GM18502 (cell line): ENCODE results near the gene CEP20.
"Not testable (repeated sequence)": the region's sequence is repeated elsewhere in the genome, so short reads cannot be mapped to it uniquely, and the experiment has no call there.

ENCODE experiments used
- ATAC-seq: cut with Tn5 transposase; IDR thresholded peaks from one replicate; pipeline ENCODE4 v1.9.1; 2021; ENCODE audit warnings: mild to moderate bottlenecking; ENCODE audit not compliant: unreplicated experiment, poor library complexity

CEP20 gene

DNA sequence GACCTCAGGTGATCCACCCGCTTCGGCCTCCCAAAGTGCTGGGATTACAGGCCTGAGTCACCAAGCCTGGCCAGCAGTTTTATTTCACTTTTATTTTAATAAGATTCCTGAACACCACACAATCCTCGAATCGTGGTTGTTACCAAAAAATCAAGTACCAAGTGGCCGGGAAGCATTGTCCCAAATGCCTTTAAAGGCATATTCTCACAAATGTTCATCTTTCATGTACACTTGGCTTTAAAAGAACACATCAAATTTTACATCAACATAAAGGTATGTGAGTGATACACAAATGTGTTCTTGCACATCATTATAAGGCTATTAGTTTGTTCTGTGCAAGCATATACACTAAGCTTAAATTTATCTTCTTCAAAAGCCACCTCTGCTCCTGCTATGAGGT, 23.5 kb downstream of the CEP20 start:
- no peak for ATAC-seq

DNA sequence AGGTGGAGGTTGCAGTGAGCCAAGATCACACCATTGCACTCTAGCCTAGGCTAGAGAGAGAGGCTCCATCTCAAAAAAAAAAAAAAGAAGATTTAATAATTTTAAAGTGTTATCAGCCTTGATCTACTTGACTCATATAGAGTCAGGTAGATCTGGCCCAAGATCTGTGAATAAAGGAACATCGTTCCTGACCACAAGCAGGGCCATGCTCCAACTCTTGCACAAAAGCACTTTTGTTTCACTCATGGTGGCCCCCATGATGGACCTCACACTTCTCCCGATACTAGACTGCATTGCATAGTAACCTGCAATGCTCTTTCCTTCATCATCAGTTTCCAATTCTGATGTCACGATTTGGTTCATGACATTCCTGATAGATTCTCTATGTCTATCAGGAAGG, 26.4 kb downstream of the CEP20 start:
- ATAC-seq, result no peak

DNA sequence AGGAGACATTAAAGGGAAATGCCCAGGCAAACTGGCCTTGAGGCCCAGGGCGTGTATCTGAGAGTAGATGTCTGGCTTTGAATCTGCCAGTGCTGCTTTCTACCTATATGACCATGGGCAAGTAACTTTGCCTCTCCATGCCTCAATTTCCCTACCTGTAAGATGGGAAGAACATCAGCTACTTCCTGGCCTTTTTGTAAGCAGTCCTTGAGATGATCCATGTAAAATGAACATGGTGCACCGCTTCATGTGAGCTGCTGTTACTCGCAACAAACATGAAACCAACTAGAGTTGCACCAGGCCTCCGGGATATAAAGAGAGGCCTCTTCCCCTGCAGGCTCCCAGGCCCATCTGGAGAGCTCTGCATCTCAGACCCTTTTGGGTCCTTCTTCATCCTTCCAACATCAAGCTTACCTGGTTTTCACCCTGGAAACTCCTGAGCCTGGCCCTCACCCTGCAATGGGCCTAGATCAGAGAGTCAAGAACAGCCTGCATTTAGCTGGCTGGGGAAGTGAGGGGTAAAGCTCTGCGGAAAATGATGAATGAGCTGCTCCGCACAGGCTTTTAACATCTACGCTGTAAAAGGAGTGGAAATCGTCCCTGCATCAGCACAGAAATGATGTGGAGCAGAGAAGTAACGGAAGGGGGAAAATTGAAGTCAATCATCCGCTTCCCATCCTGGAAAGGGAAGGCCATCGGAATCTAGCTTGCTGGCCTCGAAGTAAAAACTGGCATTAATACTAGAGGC, 29.3 kb downstream of the CEP20 start:
- no peak for ATAC-seq

DNA sequence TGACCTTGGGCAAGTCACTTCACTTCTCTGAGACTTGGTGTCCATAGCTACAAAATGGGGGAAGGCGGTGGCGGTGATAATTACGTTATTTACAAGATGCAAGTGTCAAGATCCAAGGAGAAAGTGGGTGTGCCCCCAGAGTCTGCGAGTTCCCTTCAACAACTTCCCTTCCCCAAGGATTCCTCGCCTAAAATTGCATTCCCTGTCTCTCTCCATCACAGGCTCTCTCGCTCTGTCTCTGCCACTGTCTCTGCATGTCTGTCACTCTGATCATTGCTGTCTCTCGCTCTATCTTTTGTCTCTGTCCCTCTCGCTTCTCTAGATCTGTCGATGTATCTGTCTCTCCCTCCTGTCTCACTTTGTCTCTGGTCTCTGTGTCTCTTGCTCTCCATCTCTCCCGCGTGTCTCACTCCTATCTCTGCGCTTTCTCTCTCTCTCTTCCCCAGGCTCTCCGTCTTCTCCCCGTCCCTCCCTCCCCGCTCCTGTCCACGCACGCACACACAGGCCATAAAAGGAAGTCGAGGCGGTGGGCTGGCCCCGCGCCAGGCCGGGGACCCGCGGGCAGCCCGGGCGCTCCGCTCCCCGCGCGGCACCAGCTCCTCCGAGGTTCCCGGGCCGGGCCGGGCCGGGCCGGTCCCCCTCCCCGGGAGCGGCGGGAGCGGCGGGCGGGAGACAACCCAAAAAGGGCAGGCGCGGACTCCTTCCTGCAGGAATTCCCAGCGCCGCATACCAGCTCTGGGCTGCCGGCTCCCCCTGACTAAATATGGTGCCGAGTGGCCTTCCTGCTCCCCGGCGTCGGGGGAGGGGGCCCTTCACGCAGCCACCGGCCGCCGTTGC, 30.5 kb downstream of the CEP20 start:
- ATAC-seq, result no peak

DNA sequence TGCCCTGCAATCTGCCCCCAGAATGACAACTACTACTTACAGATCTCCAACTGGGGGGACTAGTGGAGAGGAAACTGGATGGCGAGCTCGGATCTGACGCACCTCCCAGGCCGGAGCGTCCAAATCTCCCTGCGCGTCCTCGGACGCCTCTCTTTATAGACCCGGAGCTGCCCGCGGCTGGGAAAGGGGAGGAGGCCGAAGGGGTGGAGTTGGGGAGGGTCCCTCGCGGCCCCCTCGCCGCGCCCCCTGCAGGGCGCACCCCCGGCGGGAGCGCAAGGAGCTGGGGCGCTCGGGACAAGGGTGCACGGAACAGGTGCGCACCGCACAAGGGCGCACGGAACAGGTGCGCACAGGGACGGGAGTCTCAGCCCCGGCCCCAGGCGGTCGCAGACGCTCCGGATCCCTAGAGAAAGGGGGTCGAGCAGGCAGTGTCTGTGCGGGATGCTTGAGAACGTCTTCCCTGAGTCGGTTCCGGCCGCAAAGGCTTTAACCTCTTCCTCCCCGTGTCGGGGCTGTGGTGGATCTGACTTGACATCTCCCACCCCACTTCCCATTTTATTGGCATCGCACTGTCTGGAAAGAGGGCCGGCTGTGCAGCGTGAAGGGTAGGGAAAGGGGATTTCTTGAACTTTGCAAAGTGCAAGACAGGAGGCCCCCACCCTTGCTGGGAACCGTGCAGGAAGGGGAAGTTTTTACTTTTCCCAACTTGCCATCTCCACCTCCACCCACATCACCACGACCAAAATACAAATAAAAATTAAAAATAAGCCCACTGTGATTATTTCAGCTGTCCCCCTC, 31.3 kb downstream of the CEP20 start, which contains the start of gene MYH11:
TSS of gene MYH11 (minus strand) at position 128 of the 798 bp plus-strand sequence. CDS start 18,776 bp downstream, outside the sequence.
- ATAC-seq, result no peak

DNA sequence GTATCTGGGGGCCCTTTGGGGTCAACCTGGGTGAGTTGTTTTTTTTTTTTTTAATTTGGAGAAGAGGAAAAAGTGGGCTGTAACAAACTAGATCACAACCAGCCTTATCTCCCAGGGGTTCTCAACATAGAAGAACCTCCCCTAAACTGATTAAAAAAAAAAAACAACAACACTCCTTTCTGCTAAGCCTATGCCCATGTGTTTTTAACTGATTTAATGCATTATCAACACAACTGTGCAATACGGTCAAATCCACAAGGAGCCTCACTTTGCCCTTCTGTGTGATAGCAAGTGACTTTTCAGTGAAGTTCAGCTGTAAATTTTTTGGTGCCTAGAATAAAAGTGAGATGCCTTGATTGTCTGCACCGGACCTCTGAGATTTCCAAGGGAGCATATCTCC, 32.2 kb downstream of the CEP20 start:
- no peak for ATAC-seq

DNA sequence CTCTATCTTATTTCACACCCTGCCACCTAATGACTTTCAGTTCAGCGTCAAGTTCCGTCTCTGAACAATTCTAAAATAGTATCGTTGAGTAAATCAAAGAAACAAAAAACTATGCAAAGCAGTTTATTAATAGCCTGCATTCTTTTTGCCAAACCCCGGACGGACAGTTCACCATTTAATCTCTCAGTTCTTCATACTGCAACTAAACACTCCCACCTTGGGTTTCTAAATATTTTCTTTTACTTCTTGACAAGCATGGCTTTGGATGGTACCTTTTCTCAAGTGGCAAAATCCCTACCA, 32.7 kb downstream of the CEP20 start:
- ATAC-seq, result peak; percentile 67

DNA sequence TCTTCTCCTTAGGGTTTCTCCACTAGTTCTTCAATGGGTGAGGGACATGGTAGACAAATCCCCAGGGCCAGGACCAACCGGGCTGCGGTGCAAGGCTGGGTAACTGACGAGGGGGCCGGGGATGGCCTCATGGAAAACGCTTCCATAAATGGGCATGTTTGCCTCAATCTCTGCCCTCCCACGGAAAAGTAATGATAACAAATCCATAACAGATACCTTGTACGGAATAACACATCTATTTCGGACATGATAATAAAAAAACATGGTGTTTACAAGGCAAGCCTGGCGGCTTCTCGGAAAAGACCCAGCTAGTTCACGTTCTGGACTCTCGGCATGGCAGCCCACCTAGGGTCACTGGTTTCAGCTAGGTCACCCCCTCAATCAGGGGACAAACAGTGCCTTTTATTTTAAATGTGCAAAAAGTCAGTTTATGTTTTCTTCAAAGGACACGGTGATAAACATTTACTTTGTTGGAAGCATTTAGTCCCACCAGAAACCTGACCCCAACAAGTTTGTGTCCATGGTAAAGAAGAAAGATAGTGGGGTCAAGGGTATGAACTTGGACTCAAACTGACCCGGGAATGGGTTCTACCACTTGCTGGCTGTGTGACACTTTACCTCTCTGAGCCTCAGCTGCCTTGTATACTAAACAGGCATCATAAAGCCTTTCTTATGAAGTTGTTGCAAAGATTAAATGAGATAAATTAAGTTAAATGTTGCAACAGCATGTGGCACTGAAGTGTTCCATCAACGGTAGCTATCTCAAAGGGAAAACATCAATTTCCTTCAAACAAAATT, 33.3 kb downstream of the CEP20 start:
- peak; percentile 16 for ATAC-seq

DNA sequence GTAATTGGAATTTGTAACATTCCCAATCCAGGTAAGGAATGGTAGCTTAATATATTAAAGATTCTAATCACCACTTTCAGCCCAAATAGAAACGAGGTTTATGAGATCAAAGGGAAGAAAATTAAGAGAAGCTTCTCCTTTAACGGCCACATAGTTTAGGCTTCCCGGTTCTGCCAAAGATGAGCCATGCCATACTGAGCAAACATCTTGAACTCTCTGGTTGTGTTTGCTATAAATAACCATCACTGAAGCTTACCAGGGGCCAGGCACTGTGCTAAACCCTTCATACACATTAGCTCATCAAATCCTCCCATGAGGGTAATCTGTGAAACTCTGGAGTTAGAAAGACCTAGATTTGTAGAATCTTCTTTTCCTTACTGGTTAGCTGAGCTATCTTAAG, 34.3 kb downstream of the CEP20 start:
- no peak for ATAC-seq

DNA sequence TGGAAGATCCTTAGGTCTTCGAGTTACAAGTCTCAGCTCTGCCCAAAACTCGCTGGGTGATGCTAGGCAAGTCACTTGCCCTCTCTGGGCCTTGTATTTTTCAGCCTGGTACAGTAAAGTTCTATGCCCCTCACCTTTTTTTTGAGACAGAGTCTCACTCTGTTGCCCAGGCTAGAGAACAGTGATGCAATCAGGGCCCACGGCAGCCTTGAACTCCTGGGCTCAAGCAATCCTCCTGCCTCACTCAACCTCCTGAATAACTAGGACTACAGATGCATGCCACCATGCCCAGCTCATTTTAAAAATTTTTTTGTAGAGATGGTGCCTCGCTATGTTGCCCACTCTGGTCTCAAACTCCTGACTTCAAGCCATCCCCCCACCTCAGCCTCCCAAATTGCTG, 35.4 kb downstream of the CEP20 start:
- ATAC-seq, result no peak

DNA sequence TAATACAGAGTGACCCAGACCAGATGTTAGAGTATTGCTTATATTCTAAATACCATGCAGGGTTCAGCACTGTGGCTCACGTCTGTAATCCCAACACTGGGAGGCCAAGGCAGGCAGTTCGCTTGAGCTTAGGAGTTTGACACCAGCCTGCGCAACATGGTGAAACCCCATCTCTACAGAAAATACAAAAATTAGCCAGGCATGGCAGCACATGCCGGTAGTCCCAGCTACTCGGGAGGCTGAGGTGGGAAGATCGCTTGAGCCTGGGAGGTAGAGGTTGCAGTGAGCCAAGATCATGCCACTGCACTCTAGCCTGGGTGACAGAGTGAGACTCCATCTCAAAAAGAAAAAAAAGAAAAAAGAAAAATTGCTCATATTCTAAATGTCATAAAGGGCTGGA, 37.8 kb downstream of the CEP20 start:
- not testable (repeated sequence) for ATAC-seq

DNA sequence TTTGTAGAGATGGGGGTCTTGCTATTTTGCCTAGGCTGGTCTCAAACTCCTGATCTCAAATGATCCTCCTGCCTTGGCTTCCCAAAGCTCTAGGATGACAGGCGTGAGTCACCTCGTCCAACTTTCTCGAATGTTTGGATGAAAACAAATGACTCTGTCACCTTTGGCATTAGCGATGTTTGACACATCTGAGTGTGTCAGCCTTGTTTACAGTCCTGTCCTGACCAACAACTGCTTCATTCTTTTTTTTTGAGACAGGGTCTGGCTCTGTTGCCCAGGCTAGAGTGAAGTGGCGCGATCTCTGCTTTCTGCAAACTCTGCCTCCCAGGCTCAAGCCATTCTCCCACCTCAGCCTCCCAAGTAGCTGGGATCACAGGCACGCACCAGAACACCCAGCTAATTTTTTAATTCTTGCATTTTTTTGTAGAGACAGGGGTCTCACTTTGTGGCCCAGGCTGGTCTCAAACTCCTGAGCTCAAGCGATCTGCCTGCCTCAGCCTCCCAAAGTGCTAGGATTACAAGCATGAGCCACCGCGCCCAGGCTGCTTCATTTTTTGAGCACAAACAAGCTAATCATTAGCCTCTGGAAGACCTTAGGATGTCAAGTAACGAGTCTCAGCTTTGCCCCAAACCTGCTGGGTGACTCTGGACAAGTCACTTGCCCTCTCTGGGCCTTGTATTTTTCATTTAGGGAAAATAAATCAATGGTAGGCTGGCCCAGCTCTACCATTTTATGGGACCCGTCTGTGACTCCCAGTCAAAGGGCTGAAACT, 39.0 kb downstream of the CEP20 start:
- no peak for ATAC-seq

DNA sequence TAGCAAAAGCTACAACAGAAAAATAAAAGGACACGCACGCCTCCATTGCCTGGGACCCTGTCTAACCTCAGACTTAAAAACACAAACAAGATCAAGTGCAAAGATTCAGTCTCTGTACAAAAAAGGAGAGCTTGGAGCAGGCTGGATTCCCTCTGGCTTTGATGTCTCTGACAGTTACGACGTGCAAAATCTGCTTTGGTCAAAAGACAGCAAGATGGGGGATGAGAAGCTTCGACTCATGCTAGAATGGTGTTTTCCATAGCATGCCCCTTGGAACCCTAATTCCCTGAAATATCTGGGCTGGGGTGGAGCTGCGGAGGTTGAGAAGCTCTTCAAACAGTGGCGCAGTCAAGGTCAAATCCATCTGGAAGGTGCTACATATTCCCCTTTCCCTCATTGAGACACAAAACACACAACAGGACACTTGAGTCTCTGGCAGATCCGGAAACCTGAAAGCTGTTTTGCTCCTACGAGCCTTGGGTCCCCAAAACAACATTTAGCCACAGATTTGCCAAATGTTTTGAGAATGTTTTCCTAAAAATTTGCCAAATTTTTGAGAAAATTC, 40.7 kb downstream of the CEP20 start:
- no peak for ATAC-seq

DNA sequence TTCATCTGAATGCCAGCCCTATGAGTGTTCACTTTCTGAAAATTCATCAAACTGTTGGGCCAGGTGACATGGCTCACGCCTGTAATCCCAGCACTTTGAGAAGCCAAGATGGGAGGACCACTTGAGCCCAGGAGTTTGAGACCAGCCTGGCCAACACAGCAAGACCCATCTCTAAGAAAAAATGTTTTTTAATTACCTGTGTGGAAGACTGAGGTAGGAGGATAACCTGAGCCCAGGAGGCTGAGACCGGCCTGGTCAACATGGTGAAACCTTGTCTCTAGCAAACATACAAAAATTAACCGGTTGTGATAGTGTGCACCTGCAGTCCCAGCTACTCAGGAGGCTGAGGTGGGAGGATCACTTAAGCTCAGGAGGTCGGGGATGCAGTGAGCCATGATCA, 41.9 kb downstream of the CEP20 start:
- no peak for ATAC-seq

DNA sequence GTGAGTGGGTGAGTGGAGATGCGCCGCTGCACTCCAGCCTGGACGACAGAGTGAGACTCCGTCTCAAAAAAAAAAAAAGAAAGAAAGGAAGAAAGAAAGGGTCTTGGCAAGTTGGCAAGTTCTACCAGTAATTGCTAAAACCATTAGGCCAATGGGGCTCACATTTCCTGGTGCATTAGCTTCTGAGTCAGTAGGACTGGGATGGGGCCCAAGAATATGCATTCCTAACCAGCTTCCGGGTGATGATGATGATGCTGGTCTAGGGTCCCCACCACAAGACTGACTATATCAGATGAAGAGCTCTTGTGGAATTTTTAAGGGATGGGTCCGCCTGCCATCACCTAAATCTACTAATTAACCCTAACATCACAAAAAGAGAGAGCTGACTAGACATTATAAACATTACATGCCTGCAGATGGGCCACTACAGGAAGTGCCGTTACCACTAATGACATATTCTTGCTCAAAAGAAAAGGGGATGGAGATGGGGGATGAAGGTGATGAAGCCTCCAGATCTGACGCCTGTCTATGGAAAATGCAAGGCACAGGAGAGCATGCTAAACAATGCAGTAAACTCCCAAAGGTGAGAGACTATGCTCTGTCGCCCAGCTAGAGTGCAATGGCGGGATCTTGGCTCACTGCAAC, 44.6 kb downstream of the CEP20 start:
- no peak for ATAC-seq

DNA sequence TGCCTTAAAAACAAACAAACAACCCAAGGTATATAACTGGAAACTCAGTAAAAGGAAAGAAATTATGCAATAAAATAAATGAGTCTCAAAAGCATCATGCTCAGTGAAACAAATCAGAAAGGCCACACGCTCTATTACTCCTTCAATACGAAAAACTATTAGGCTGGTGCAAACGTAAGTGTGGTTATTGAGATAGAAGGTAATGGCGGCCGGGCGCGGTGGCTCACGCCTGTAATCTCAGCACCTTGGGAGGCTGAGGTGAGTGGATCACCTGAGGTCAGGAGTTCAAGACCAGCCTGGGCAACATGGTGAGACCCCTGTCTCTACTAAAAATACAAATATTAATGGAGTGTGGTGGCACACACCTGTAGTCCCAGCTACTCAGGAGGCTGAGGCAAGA, 49.2 kb downstream of the CEP20 start:
- not testable (repeated sequence) for ATAC-seq

DNA sequence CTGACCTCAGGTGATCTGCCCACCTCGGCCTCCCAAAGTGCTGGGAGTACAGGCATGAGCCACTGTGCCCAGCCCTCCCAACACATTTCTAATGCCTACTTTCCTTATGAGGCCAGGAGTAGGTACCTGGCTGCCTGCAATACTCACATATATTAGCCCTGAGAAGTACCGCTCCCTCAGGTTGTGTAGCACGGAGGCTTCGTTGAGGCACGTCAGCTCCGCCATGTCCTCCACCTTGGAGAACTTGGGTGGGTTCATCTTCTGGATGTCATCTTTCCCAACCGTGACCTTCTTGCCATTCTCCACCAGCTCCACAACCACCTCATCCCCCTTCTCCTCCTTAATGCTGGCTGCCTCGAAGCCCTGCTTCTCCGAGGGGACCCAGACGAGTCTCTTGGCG, 50.6 kb downstream of the CEP20 start:
- ATAC-seq, result no peak

DNA sequence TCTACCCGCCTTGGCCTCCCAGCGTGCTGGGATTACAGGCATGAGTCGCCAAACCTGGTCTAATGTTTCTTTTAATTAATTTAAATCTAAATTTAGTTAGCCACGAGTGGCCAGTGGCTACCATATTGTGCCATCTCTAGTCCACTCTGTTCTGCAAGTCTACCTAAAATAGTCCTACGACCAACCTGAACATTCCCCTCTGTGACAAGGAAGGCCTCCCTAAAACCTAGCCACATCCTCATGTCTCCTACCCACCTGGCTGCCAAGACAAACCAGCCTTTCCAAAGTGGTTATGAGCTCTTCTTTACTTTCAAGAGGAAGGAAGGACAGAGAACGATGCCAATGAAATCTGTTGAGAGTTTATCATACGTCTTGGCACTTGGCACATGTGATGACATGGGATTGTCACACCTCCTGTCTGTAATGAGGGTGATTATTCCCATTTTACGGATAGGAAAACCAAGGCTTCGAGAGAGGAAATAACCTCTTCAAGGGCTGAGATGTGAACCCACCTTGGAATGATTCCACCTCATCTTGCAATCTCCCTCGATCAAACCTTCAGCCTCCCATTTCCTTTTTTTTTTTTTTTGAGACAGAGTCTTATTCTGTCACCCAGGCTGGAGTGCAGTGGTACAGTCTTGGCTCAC, 51.3 kb downstream of the CEP20 start:
- no peak for ATAC-seq
